SK-N-SH (cell line): Measurements from ENCODE around the gene CTBP1.

Experiments
- CHD2 ChIP-seq: fragments of 150-350 bp; IDR thresholded peaks from 2 replicates; pipeline ENCODE4 v1.6.1; 2018; ENCODE audit warnings: low read length; ENCODE audit not compliant: partially characterized antibody
- RFX5 ChIP-seq: IDR thresholded peaks from 2 replicates; pipeline ENCODE4 v1.6.1; 2012; ENCODE audit warnings: mild to moderate bottlenecking, improper control_type of control experiment, low read length
- RXRA ChIP-seq: IDR thresholded peaks from 2 replicates; pipeline ENCODE4 v1.4.0; 2012; ENCODE audit warnings: low read depth, mild to moderate bottlenecking, borderline replicate concordance

- TF ChIP-seq RXRA (no peak), RFX5 (no peak), CHD2 (no peak)
Measured at GRCh38 chr4:1249731-1250526, 999 bp upstream of the CTBP1 start.
